GM12873 (cell line): ENCODE data around the gene GNAT2.

ENCODE experiments used
- TF ChIP-seq, protein P1 (sequence below): IDR thresholded peaks from 2 replicates; pipeline ENCODE4 v1.5.1; 2012; ENCODE audit warnings: low read depth, mild to moderate bottlenecking, moderate library complexity, low read length, control low read depth; ENCODE audit not compliant: insufficient read depth; ENCODE audit errors: missing control alignments

GNAT2 gene

DNA sequence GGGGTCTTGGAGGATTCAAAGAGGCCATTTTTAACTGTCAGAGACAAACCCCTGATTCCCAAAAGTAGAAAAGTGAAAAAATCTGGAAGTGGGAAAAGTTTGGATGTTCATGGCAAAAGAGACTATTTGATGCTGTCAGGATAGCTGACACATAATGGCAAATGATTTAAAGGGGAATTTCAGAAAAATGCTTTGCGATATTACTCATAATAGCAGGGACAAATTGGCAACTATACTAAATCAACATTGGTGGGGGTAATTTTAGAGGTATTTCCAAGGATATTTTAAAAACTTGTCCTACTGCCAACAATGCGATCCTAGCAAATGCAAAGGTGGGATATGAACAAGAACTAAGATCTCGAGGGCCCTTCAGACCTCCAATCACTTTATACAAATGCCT, 31.2 kb upstream of the GNAT2 start:
- TF ChIP-seq, protein P1, sequence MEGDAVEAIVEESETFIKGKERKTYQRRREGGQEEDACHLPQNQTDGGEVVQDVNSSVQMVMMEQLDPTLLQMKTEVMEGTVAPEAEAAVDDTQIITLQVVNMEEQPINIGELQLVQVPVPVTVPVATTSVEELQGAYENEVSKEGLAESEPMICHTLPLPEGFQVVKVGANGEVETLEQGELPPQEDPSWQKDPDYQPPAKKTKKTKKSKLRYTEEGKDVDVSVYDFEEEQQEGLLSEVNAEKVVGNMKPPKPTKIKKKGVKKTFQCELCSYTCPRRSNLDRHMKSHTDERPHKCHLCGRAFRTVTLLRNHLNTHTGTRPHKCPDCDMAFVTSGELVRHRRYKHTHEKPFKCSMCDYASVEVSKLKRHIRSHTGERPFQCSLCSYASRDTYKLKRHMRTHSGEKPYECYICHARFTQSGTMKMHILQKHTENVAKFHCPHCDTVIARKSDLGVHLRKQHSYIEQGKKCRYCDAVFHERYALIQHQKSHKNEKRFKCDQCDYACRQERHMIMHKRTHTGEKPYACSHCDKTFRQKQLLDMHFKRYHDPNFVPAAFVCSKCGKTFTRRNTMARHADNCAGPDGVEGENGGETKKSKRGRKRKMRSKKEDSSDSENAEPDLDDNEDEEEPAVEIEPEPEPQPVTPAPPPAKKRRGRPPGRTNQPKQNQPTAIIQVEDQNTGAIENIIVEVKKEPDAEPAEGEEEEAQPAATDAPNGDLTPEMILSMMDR = no peak

DNA sequence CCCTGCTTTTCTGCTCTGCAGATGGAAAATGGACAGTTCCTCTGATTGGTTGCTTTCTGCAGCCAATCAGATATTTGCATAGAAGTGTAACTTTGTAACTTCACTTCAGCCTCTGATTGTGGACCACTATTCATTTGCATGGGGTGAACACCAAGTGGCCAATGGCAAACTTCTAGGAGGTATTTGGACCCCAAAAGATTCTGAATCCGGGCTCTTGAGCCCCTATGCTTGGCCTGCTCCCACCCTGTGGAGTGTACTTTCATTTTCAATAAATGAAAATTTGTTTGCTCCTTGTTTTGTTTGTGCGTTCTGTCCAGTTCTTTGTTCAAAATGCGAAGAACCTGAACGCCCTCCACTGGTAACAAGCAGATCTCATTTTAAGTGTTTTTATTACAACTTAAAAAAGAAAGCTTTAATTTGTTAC, 30.1 kb upstream of the GNAT2 start:
- TF ChIP-seq, protein P1 = peak; percentile 39

DNA sequence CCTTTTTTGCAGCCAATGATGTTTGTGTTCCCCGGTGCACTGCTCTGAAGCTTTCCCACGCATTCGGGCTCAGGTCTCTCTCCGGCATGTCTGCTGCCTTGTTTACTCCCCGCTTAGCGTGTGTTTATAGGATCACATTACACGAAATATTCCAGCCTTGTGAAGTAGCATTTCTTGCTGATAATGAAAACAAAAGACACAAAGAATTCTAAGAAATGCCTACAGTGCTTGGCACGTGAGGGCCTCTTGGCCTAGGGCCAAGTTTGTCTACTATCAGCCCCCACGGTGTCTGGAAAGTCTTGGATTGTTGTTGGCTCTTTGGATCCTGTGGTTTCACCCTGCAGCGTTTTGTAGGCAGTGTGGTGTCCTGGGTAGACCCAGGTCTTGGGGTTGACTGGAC, 25.3 kb upstream of the GNAT2 start:
- TF ChIP-seq, protein P1 = no peak

DNA sequence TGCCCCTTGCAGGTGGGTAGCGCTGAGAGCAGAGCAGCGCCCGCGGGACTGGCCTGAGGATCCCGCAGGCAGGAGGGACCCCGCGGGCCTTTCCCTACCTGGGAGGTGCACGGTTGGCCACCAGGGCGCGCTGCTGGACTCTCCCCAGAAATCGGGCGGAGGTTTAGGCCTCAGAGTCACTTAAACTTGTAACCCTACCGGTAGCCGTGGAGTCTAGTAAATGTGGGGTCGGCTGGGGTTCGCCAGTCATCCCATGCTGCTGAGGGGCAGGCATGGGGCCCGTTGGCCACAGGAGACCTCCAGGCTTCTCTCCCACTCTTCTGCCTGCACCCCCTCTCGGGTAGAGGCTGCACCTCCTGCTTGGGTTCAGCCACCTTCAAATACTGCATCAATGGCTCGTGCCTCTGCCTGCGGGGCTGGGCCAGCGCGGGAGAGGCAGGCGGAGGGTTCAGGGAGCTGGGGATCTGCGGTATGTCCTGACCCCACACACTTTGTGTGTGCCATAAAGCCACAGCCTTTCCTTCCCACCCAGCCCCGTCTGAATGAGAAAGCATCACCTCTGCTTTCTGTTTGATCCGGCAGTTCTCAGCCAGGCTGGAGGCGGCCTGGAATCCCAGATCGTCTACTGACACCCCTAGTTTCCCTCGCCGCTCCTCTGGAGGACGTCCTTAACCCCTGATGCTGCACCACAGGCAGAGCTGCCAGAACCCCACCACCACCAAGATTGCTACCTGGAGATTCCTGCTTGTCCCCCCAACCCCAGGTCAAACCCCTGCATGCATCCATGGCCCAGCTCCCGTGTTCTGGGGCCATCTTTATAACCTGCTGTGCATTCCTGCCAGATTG, 24.2 kb upstream of the GNAT2 start:
- TF ChIP-seq, protein P1 = peak; percentile 94

DNA sequence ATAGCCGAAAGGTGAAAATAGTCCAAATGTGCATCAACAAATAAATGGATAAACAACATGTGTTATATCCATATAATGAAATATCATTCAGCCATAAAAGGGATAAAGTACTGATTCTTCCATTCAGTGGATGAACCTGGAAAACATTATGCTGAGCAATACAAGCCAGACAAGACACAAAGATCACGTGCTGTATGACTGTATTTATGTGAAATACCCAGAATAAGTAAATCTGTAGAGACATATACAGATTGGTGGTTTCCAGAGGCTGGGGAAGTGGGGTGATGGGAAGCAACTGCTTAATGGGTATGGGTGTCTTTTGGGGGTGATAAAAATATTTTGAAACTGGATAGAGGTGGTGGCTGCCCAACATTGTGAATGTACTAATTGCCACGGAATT, 23.2 kb upstream of the GNAT2 start:
- TF ChIP-seq, protein P1 = no peak

DNA sequence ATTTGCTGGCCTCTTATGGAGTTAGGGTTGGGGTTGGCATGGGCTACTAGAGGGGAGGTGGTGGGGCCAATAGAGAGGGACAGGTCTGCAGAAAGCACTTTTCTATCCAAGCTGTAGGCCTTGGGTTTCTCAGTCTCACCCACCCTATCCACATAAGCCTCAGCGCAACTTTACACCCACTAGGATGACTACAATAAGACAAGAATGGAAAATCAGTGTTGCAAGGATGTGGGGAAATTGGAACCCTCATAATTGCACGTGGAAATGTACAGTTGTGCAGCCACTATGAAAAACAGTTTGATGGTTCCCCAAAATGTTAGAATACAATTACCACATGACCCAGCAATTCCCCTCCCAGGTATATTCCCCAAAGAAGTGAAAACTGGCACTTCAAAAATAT, 22.4 kb upstream of the GNAT2 start:
- TF ChIP-seq, protein P1 = no peak

DNA sequence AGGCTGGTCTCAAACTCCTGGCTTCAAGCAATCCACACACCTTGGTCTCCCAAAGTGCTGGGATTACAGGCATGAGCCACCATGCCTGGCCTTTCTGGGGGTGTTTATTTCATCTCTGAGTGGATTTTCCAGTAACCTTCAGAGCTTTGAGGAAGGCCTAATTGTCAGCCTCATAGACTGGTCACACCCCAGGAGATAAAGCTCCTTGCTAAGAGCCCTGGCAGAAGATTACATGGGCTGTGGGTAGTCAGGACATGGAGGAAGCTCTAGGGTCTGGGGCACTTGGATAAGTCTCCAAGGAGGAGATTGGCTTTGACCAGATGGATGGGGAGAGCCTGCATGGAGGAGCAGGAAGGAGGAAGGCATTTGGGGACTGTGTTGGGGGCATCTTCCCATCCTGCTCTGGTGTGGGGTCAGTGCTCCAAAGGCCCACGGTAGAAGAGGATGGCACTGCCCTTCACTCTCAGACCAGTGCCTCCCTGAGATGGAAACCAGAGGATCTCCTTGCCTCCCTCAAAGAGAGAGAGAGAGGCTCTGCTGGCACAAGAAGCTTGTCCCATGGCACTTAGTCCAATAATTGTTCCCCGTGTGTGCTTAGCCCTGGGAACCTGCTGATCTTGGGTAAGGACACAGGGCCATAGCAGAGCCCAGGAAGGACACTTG, 21.8 kb upstream of the GNAT2 start:
- TF ChIP-seq, protein P1 = no peak
